Gastroesophageal sphincter (tissue), 3 donors: ENCODE measurements around the gene SEMA3F.

ENCODE experiments used
- CTCF ChIP-seq, 4 experiments: fragments of 200-600 bp in 2 of 4; fragments of 450-650 bp in 2 of 4; sonication (generic) in 1 of 4; IDR thresholded peaks; one replicate each; pipeline ENCODE4 v1.5.1; 2017 to 2019; ENCODE audit warnings: antibody characterized with exemption in 4 of 4, mild to moderate bottlenecking in 2 of 4, moderate library complexity in 2 of 4
- EP300 ChIP-seq: sonication (generic); formaldehyde crosslinking; IDR thresholded peaks from one replicate; pipeline ENCODE4 v1.6.1; 2017; ENCODE audit warnings: antibody characterized with exemption, mild to moderate bottlenecking
- POLR2A ChIP-seq, 2 donors: fragments of 450-650 bp; IDR thresholded peaks; one replicate each; pipeline ENCODE4 v1.6.1; 2017; ENCODE audit warnings: antibody characterized with exemption in 2 of 2, mild to moderate bottlenecking in 2 of 2, moderate library complexity in 1 of 2
- POLR2AphosphoS5 ChIP-seq: sonication (generic); formaldehyde crosslinking; IDR thresholded peaks from one replicate; pipeline ENCODE4 v1.6.1; 2017; ENCODE audit warnings: antibody characterized with exemption

- peak in 2 of 4 experiments; percentile 28 to 36 for TF ChIP-seq CTCF (IDR thresholded peaks at IDR 0.05)
- TF ChIP-seq POLR2AphosphoS5 = peak; percentile 10
- TF ChIP-seq POLR2A (IDR thresholded peaks at IDR 0.05) = peak; percentile 28 to 45
- TF ChIP-seq EP300 = no peak
These were observed at the start of gene SEMA3F for GRCh38 chr3:50154840-50155490.
